Effector CD4-positive, alpha-beta T cell (primary cell): Measurements from ENCODE around the gene ARMC9.
A peak's percentile ranks its signal among the peaks of the same experiment; 100 is the strongest.
"Not testable (repeated sequence)": the region's sequence is repeated elsewhere in the genome, so short reads cannot be mapped to it uniquely, and the experiment has no call there.

Source experiments
- DNase-seq: peaks from one replicate; pipeline ENCODE4 v3.0.0-alpha.2; 2020
- total RNA-seq: gene quantifications from one replicate; lab custom pipeline; 2026; lab: John Stamatoyannopoulos, UW

ARMC9 gene, protein sequence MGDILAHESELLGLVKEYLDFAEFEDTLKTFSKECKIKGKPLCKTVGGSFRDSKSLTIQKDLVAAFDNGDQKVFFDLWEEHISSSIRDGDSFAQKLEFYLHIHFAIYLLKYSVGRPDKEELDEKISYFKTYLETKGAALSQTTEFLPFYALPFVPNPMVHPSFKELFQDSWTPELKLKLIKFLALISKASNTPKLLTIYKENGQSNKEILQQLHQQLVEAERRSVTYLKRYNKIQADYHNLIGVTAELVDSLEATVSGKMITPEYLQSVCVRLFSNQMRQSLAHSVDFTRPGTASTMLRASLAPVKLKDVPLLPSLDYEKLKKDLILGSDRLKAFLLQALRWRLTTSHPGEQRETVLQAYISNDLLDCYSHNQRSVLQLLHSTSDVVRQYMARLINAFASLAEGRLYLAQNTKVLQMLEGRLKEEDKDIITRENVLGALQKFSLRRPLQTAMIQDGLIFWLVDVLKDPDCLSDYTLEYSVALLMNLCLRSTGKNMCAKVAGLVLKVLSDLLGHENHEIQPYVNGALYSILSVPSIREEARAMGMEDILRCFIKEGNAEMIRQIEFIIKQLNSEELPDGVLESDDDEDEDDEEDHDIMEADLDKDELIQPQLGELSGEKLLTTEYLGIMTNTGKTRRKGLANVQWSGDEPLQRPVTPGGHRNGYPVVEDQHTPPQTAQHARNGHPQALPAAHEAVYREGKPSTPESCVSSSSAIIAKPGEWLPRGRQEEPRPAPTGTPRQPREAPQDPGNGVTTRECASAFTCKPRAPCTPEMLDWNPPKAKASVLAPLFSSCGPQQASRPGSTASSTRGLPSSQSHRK
- total RNA-seq, result 1.1 reads per million

- DNase-seq, result peak; percentile 58
Measured at GRCh38 chr2:231198291-231199173, at the start of gene ARMC9. TSS of gene ARMC9 (plus strand) at chr2:231198631. CDS start at chr2:231206239, 7,608 bp downstream.

GRCh38 chr2:231152800-231153557 lies 45.5 kb upstream of the ARMC9 start:
- no peak for DNase-seq

- DNase-seq, result no peak
Measured at GRCh38 chr2:231159306-231159705, 39.1 kb upstream of the ARMC9 start.

- no peak for DNase-seq
Measured at GRCh38 chr2:231160701-231161100, 37.7 kb upstream of the ARMC9 start.

GRCh38 chr2:231161252-231161839 lies 37.1 kb upstream of the ARMC9 start:
- DNase-seq, result no peak

- DNase-seq, result no peak
Measured at GRCh38 chr2:231161877-231162329, 36.5 kb upstream of the ARMC9 start.

DNA sequence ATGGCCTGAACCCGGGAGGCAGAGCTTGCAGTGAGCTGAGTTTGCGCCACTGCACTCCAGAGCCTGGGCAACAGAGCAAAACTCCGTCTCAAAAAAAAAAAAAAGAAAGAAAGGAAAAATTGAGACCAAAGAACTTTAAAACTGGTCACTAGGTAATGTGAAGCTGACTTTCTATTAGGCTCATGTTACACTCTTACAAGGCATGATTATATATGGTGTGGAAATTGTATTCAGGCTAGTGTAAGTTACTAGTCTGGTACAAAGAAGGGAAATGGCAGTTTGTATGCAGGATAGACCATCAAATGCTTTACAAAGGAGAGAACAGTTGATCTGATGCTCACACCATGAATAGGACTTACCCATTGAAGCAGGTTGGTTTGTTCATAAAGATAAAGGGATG lies 35.4 kb upstream of the ARMC9 start:
- no peak for DNase-seq

DNA sequence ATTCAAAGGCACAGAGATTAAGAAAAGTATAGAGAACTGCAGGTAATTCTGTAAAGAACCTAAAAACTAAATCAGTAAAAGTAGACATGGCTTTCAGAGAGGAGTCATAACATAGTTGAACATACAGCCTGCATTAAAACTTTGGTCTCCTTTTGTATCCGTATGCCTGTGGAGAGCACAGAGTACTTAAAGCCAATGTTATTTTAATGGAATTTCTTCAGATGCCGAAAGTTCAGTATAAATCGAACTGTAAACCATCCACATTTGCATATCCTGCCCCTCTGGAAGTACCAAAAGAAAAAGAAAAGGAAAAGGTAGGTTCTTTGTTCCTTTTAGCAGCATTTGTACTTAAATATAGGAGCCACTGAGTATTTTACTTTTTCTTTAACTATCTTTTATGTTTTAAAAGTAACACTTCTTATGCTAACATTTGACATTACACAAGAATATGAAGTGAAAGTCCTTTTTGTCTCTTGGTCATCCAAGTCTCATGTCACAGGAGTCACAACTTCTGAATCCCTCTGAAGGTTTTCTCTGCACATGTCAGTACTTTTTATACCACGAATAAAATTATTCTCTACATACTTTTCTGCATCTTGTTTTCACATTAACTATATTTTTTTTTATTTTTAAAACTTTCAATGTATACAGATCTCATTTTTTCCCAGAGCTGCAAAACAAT lies 34.9 kb upstream of the ARMC9 start:
- no peak for DNase-seq

GRCh38 chr2:231167745-231168459 lies 30.5 kb upstream of the ARMC9 start:
- DNase-seq, result no peak

DNA sequence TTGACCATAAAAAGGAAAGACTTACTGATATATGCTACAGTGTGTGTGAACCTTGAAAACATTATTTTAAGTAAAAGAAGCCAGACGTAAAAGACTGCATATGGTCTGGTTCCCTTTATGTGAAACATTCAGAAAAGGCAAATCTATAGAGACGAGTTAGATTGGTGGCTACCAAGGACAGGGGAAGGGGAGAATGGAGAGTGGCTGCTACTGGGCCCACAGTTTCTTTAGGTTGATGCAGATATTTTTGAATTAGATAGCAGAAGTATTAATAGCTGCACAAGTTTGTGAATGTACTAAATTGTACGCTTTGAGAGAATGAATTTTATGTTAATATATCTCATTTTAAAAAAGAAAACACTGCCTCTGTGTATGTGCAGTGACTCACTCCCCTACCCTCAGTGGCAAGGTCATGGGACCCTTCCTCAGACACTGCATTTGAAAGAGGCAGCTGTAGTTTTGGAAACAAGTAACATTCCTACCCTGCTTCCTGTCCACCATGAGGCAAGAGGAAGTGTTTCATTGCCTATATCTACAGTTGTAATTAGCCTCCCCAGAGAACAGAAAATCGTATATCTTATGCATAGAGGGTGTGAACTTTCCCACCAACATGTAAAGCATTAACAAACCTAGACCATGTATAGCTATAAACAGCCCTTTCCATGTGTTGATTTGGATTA lies 29.8 kb upstream of the ARMC9 start:
- DNase-seq, result no peak

GRCh38 chr2:231169488-231169887 lies 28.9 kb upstream of the ARMC9 start:
- DNase-seq, result no peak

- DNase-seq, result no peak
Measured at GRCh38 chr2:231170055-231170454, 28.4 kb upstream of the ARMC9 start.

- DNase-seq, result no peak
Measured at GRCh38 chr2:231172025-231172424, 26.4 kb upstream of the ARMC9 start.

DNA sequence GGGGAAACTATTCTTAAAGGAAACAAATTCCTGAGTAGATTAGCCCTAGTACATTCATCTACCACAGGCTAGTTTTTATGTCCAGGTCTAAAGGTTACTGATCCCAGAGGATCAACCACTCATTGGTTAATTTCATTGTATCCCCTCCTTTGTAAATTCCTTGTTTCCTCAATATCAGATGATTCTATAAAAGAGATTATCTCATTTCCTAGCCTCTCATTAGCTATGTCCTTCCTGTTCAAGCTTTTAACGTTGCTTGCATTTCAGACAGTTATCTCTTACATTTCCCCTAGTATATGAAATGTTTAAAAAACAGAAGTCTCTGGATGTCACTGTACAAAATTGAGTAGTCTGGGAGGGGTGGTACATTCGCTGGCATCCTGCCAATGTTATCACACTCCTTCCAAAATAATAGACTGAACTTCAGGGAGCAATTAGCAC lies 24.2 kb upstream of the ARMC9 start:
- no peak for DNase-seq

DNA sequence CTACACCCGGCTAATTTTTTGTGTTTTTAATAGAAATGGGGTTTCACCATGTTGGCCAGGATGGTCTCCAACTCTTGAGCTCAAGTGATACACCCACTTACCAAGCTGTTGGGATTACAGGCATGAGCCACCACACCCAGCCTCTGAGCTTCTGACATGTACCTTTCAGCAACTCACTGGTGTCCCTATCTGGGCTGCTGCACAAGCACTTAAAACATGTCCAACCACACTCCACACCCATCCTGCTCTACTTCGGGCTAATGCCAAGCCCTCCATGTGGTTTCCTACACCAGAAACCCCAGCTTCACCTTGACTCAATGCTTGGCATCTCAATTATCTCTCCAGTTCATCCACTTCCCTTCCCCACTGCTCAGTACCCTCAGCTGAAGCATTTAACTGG lies 22.4 kb upstream of the ARMC9 start:
- no peak for DNase-seq

DNA sequence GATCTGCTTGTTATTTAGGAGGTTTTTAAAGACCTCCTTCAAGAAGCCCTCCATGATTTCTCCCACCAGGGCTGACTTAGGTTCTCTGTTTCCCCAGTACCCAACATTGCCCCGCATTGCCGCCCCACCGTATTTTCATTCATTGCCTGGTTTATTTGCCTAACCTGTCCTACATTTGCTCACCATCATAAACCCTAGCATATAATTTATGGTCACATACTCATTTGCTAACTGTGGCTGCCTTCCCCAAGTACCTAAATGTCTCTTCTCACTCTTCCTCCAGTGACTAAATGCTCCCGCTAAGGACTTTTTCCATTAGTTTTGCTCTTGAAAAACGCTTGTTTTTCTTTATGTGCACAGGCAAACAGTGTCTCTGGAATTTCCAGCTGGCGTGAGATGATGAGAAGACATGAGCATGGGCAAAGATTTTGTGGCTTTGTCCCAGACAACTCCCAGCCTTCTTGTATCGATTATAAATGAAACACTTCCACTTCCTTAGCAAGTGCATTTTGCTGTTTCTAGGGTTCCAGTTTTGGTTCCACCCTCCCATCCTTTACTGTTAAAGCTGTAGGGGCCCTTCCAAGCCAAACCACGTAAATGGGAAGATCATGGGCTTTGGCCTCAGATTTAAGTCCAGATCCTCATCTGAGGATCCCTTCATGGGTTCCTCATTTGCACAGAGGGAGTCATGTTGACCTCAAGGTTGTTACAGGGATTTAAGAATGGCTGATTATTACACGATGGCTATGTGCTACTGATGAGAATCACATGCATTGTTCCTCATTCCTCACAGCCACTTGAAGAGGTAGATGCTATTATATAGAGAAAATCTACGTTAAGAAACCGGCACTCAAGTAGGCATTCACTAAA lies 21.0 kb upstream of the ARMC9 start:
- DNase-seq, result no peak

DNA sequence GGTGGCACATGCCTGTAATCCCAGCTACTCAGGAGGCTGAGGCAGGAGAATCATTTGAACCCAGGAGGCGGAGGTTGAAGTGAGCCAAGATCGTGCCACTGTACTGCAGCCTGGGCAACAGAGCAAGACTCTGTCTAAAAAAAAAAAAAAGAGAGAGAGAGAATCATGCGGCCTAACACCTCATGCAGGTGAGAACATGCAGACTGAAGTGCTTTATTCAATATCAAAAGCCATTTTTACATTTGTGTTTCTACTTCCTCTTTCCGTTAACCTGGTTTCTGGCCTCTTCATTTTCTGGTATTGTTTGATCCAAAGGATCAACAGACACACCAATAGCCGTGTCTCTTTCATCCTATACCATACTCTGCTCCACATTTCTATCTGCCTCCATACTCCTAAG lies 19.6 kb upstream of the ARMC9 start:
- DNase-seq, result not testable (repeated sequence)

GRCh38 chr2:231181860-231182512 lies 16.4 kb upstream of the ARMC9 start:
- no peak for DNase-seq
